HepG2 (cell line): Measurements from ENCODE around the gene ANKRD31. TPM values are rescaled to one million over a fixed set of nuclear protein-coding genes. Genes with fewer than 3 reads are reported as not detected.

Source experiments
- ATAC-seq: fragments of 200-7000 bp; cut with Tn5 transposase; 3 replicates; pipeline ENCODE4 v1.9.1; 2020; ENCODE audit warnings: mild to moderate bottlenecking, moderate library complexity
- Bru-seq: library from RNA; stranded (reverse); fragments of 400-500 nt; gene quantifications from one replicate; lab custom pipeline; 2021; lab: Mats Ljungman, UMichigan
- BruChase-seq, 2 experiments: library from RNA; stranded (reverse); fragments of 400-500 nt; gene quantifications; one replicate each; lab custom pipeline; 2021; lab: Mats Ljungman, UMichigan
- BruUV-seq: library from RNA; stranded (reverse); fragments of 400-500 nt; replicated peaks from 2 replicates; lab custom pipeline; 2021; lab: Mats Ljungman, UMichigan
- CTCF ChIA-PET: fragments of 300-600 bp; formaldehyde crosslinking; extraction: SDS; loops from one replicate; lab custom pipeline; 2021; ENCODE audit warnings: low total read pairs, inconsistent platforms, low intra/inter-chr PET ratio; lab: Yijun Ruan, JAX
- POLR2A ChIA-PET: fragments of 350-600 bp; sonication (Branson Sonifier 250); formaldehyde crosslinking; loops from one replicate; lab custom pipeline; 2020; ENCODE audit warnings: antibody characterized with exemption, inconsistent platforms; lab: Yijun Ruan, JAX
- DNase-seq: peaks from one replicate; pipeline ENCODE4 v3.0.0-alpha.2; 2015; ENCODE audit warnings: low spot score
- FAIRE-seq: peaks from 3 replicates; lab custom pipeline; 2011; peaks lifted over from hg19 to GRCh38; lab: Jason Lieb, UNC
- H2AFZ ChIP-seq: one replicate; pipeline ENCODE4 v1.6.1; 2011; ENCODE audit warnings: low read length, inconsistent platforms
- H3K27ac ChIP-seq: fragments of 300-600 bp; 3 replicates; pipeline ENCODE4 v1.8.0; 2011; ENCODE audit warnings: mixed run types, mild to moderate bottlenecking, mixed read lengths, low read length, inconsistent platforms; ENCODE audit not compliant: insufficient read depth; ENCODE audit errors: extremely low read length
- H3K27me3 ChIP-seq, 2 experiments: fragments of 200-600 bp in 1 of 2; 2 replicates in 1 of 2; 3 replicates in 1 of 2; pipeline versions ENCODE4 v1.6.0 to v1.8.0; 2011; ENCODE audit warnings: low read length in 2 of 2, mild to moderate bottlenecking in 2 of 2, moderate library complexity in 2 of 2, inconsistent platforms in 1 of 2; ENCODE audit not compliant: insufficient read depth in 2 of 2, control insufficient read depth in 1 of 2
- H3K36me3 ChIP-seq, 2 experiments: fragments of 200-600 bp in 1 of 2; replicated peaks in 1 of 2; 2 replicates in 1 of 2; 3 replicates in 1 of 2; pipeline versions ENCODE4 v1.5.1 to v1.8.0; 2011; ENCODE audit warnings: low read length in 2 of 2, inconsistent platforms in 1 of 2; ENCODE audit not compliant: insufficient read depth in 2 of 2, control insufficient read depth in 1 of 2
- H3K4me1 ChIP-seq: 2 replicates; pipeline ENCODE4 v1.5.1; 2012; ENCODE audit warnings: low read length, inconsistent platforms; ENCODE audit not compliant: insufficient read depth
- H3K4me2 ChIP-seq: 2 replicates; pipeline ENCODE4 v1.6.0; 2011; ENCODE audit warnings: low read depth, low read length, inconsistent platforms
- H3K4me3 ChIP-seq, 3 experiments: fragments of 200-600 bp in 1 of 3; sonication (generic), shearing (Covaris generic) in 1 of 3; replicated peaks in 1 of 3; 2 replicates each; pipeline ENCODE4 v1.5.1; 2011 to 2016; ENCODE audit warnings: low read length in 3 of 3, inconsistent platforms in 2 of 3, low read depth in 2 of 3, mild to moderate bottlenecking in 2 of 3, control low read depth in 1 of 3, mixed read lengths in 1 of 3; ENCODE audit not compliant: insufficient read depth in 1 of 3
- H3K79me2 ChIP-seq: one replicate; pipeline ENCODE4 v1.6.1; 2011; ENCODE audit warnings: low read length, inconsistent platforms; ENCODE audit not compliant: insufficient read depth
- H3K9ac ChIP-seq: 2 replicates; pipeline ENCODE4 v1.6.0; 2011; ENCODE audit warnings: mild to moderate bottlenecking, low read depth, low read length, inconsistent platforms; ENCODE audit not compliant: insufficient read depth
- H3K9me3 ChIP-seq: 2 replicates; pipeline ENCODE4 v1.5.1; 2012; ENCODE audit warnings: mild to moderate bottlenecking, low read length
- H4K20me1 ChIP-seq: 2 replicates; pipeline ENCODE4 v1.6.0; 2011; ENCODE audit warnings: inconsistent platforms, mild to moderate bottlenecking, low read length, moderate library complexity; ENCODE audit not compliant: insufficient read depth
- FOXC1 ChIP-seq: sonication (generic); formaldehyde crosslinking; IDR thresholded peaks from 2 replicates; pipeline ENCODE4 v1.8.0; 2022; ENCODE audit warnings: mild to moderate bottlenecking, missing genetic modification reagents, borderline replicate concordance
- GABPA ChIP-seq, 2 experiments: IDR thresholded peaks; 2 replicates each; pipeline ENCODE4 v1.6.1; 2011 to 2016; ENCODE audit warnings: low read depth in 2 of 2, low read length in 1 of 2, missing biosample characterization in 1 of 2, missing genetic modification characterization in 1 of 2
- HIVEP1 ChIP-seq: sonication (generic); formaldehyde crosslinking; IDR thresholded peaks from 2 replicates; pipeline ENCODE4 v1.4.0; 2020; ENCODE audit warnings: mild to moderate bottlenecking, missing genetic modification reagents
- NFIB ChIP-seq: sonication (generic); formaldehyde crosslinking; IDR thresholded peaks from 2 replicates; pipeline ENCODE4 v1.9.0; 2021; ENCODE audit warnings: missing genetic modification reagents, mild to moderate bottlenecking, borderline replicate concordance
- SNAPC5 ChIP-seq: sonication (generic); formaldehyde crosslinking; IDR thresholded peaks from 2 replicates; pipeline ENCODE4 v1.8.1; 2023; ENCODE audit warnings: mild to moderate bottlenecking, missing genetic modification reagents, borderline replicate concordance
- ZGPAT ChIP-seq: IDR thresholded peaks from 2 replicates; pipeline ENCODE4 v1.6.1; 2016; ENCODE audit warnings: mild to moderate bottlenecking
- ZNF432 ChIP-seq: sonication (generic); formaldehyde crosslinking; IDR thresholded peaks from 2 replicates; pipeline ENCODE4 v1.5.0; 2020; ENCODE audit warnings: missing genetic modification reagents, mild to moderate bottlenecking, borderline replicate concordance
- ZNF569 ChIP-seq: sonication (generic); formaldehyde crosslinking; IDR thresholded peaks from 2 replicates; pipeline ENCODE4 v1.5.0; 2020; ENCODE audit warnings: mild to moderate bottlenecking, missing genetic modification reagents, moderate library complexity, borderline replicate concordance
- ZNF597 ChIP-seq: sonication (generic); formaldehyde crosslinking; IDR thresholded peaks from 2 replicates; pipeline ENCODE4 v1.5.0; 2020; ENCODE audit warnings: missing genetic modification reagents
- ZNF768 ChIP-seq: sonication (generic); formaldehyde crosslinking; IDR thresholded peaks from 2 replicates; pipeline ENCODE4 v1.4.0; 2020; ENCODE audit warnings: missing genetic modification reagents
- ZSCAN21 ChIP-seq: sonication (generic); formaldehyde crosslinking; IDR thresholded peaks from 2 replicates; pipeline ENCODE4 v1.8.0; 2022; ENCODE audit warnings: mild to moderate bottlenecking, missing genetic modification reagents, moderate library complexity, borderline replicate concordance
- ZZZ3 ChIP-seq: sonication (generic); formaldehyde crosslinking; IDR thresholded peaks from 2 replicates; pipeline ENCODE4 v1.4.0; 2020; ENCODE audit warnings: missing genetic modification reagents, mild to moderate bottlenecking, borderline replicate concordance
- WGBS: methylation state at CpG from one replicate; pipeline ENCODE4 v1.1.6; 2017; ENCODE audit warnings: low lambda C conversion rate; 5-methylcytosine and 5-hydroxymethylcytosine counted together
- in situ Hi-C: cut with HindIII; loops from 2 replicates; pipeline ENCODE4 v1.10.0; 2017; ENCODE audit warnings: low pct_unique_long_range_greater_than_20kb; ENCODE audit not compliant: extremely low pct_ligation_motif_present
- intact Hi-C: fragments of 100-400 bp; cut with micrococcal nuclease; formaldehyde crosslinking; loops from one replicate; pipeline ENCODE4 v1.10.0; 2022; ENCODE audit not compliant: unreplicated experiment
- long read RNA-seq, 2 experiments: library from RNA in 1 of 2; library from polyadenylated mRNA in 1 of 2; stranded (forward) in 1 of 2; unstranded in 1 of 2; transcript quantifications; one replicate each; pipeline ENCODE4 v2.0.0, GENCODE V29; 2019 to 2022
- polyA minus RNA-seq, 3 experiments: library from RNA; depleted of rRNA, polyadenylated mRNA; stranded (reverse); fragments of >200 nt; gene quantifications; 2 replicates each; pipeline ENCODE4 v1.2.3, GENCODE V29; 2011; ENCODE audit warnings: low replicate concordance in 1 of 3
- polyA plus RNA-seq, 8 experiments: library from polyadenylated mRNA; depleted of rRNA in 3 of 8; stranded (reverse) in 7 of 8; unstranded in 1 of 8; fragments of >200 nt; fragmentation: Illumina TruSeq in 4 of 8; extraction: Trizol in 4 of 8; gene quantifications; 2 replicates each; pipeline versions ENCODE4 v1.2.1 to v1.2.3, GENCODE V29; 2011 to 2016; ENCODE audit warnings: low read depth in 4 of 8, missing spikeins in 1 of 8, mixed read lengths in 1 of 8; ENCODE audit not compliant: insufficient read depth in 1 of 8
- total RNA-seq, 5 experiments: library from RNA; depleted of rRNA; stranded (reverse); fragments of >200 nt; fragmentation: Illumina TruSeq; extraction: Trizol; gene quantifications; 2 replicates each; pipeline ENCODE4 v1.2.3, GENCODE V29; 2016; ENCODE audit warnings: low read depth in 1 of 5

Gene ANKRD31
- total RNA-seq (2016; rRNA removed; fragmentation: Illumina TruSeq; extraction: Trizol), result 0.08 and 0.09 TPM in 2 replicates
- under 0.01 and 0.10 TPM in 2 replicates for total RNA-seq (2016; cell fraction: cytosol; rRNA removed; fragmentation: Illumina TruSeq; extraction: Trizol; ENCODE audit: low read depth)
- total RNA-seq (2016; cell fraction: insoluble cytoplasmic fraction; rRNA removed; fragmentation: Illumina TruSeq; extraction: Trizol), result 0.11 and 0.16 TPM in 2 replicates
- 0.07 and 0.09 TPM in 2 replicates for total RNA-seq (2016; cell fraction: membrane; rRNA removed; fragmentation: Illumina TruSeq; extraction: Trizol)
- total RNA-seq (2016; cell fraction: nucleus; rRNA removed; fragmentation: Illumina TruSeq; extraction: Trizol), result 0.16 and 0.28 TPM in 2 replicates
- 0.01 and 0.03 TPM in 2 replicates for polyA plus RNA-seq (2011; rRNA removed)
- not detected in 2 replicates for polyA plus RNA-seq (2011; cell fraction: cytosol; rRNA removed)
- 0.03 TPM in 2 replicates for polyA plus RNA-seq (2011; cell fraction: nucleus; rRNA removed)
- 0.05 TPM in 2 replicates for polyA plus RNA-seq (2012)
- not detected in 2 replicates for polyA plus RNA-seq (2016; cell fraction: cytosol; fragmentation: Illumina TruSeq; extraction: Trizol; ENCODE audit: low read depth)
- 0.05 and 0.07 TPM in 2 replicates for polyA plus RNA-seq (2016; cell fraction: insoluble cytoplasmic fraction; fragmentation: Illumina TruSeq; extraction: Trizol; ENCODE audit: low read depth)
- not detected in 2 replicates for polyA plus RNA-seq (2016; cell fraction: membrane; fragmentation: Illumina TruSeq; extraction: Trizol; ENCODE audit: low read depth)
- polyA plus RNA-seq (2016; cell fraction: nucleus; fragmentation: Illumina TruSeq; extraction: Trizol; ENCODE audit: insufficient read depth, low read depth), result 0.07 and 0.12 TPM in 2 replicates
- polyA minus RNA-seq (2011; rRNA and poly(A)+ RNA removed; ENCODE audit: low replicate concordance), result not detected in 2 replicates
- polyA minus RNA-seq (2011; cell fraction: cytosol; rRNA and poly(A)+ RNA removed), result not detected in 2 replicates
- 0.50 and 0.52 TPM in 2 replicates for polyA minus RNA-seq (2011; cell fraction: nucleus; rRNA and poly(A)+ RNA removed)
- percentile 21 among the genes with signal in this experiment for Bru-seq, nascent RNA
- percentile 13 among the genes with signal in this experiment for BruChase-seq, experiment 1, labeled RNA remaining after a 6-hour chase
- percentile 16 among the genes with signal in this experiment for BruChase-seq, experiment 2, labeled RNA remaining after a 2-hour chase
- long read RNA-seq, experiment 1, result 0 reads
- long read RNA-seq, experiment 2, partial matches to known transcripts, result 0 of 1 reads
- long read RNA-seq, experiment 2, other reads (novel, unspliced or antisense), result 1 of 1 reads

- H3K4me2 ChIP-seq, result peak within 1 kb of the TSS; percentile 94
- peaks cover 12% of the 10 kb centered on the region for H3K4me1 ChIP-seq
- H4K20me1 ChIP-seq, result no peaks in the 10 kb centered on the region
- under 1% methylated on average over 31 of the region's 58 CpGs for WGBS
- H3K36me3 ChIP-seq, result no peaks in the 10 kb centered on the region
- ChIA-PET CTCF (interaction anchor here (1.9 kb wide), 1 partner anchor 29 kb away, joined by 7 read pairs; no protein-coding TSS in a partner anchor), POLR2A (interaction anchor here (0.8 to 2.2 kb wide), 11 partner anchors 11 to 481 kb away, joined by 3 to 22 read pairs (median 4); partner anchors contain the start of genes HMGCR and POC5)
- H2AFZ ChIP-seq, result peak within 1 kb of the TSS; percentile 69
- no peaks in the 10 kb centered on the region for H3K79me2 ChIP-seq
- FAIRE-seq, result peak; percentile 52
- in situ Hi-C loops (loop anchor here (10.0 kb wide), 1 partner anchor 88 kb away; no protein-coding TSS in a partner anchor), intact Hi-C loops (loop anchor here (1.0 to 10.0 kb wide), 4 partner anchors 29 to 288 kb away; partner anchors contain the start of gene GCNT4)
- TSS peak; percentile 96 for BruUV-seq
- peak; percentile 98 for ATAC-seq
- H3K9ac ChIP-seq, result peak within 1 kb of the TSS; percentile 77
- H3K9me3 ChIP-seq, result no peaks in the 10 kb centered on the region
- peak within 1 kb of the TSS; percentile 45 for H3K27ac ChIP-seq
- DNase-seq, result peak; percentile 43
- H3K27me3 ChIP-seq, result no peaks in the 10 kb centered on the region
- peak within 1 kb of the TSS; percentile 72 to 93 (median 91) for H3K4me3 ChIP-seq
- TF ChIP-seq ZNF569 (CRISPR knock-in tag) (no peak), ZSCAN21 (CRISPR knock-in tag) (0 out of 2 replicates have a peak, but pooled peaks have one; percentile 16), ZNF768 (peak; percentile 47; the same call in 1 of the 2 replicates), ZNF432 (CRISPR knock-in tag) (no peak), ZNF597 (CRISPR knock-in tag) (no peak), GABPA (IDR thresholded peaks at IDR 0.05; ENCODE audit: low read depth, low read length) (peak; percentile 58), GABPA (CRISPR knock-in tag; IDR thresholded peaks at IDR 0.05; ENCODE audit: low read depth) (peak; percentile 75), ZGPAT (CRISPR knock-in tag) (peak; percentile 38; the same call in 1 of the 2 replicates), NFIB (CRISPR knock-in tag) (no peak), HIVEP1 (CRISPR knock-in tag) (0 out of 2 replicates have a peak, but pooled peaks have one; percentile 38), SNAPC5 (CRISPR knock-in tag) (no peak), ZZZ3 (CRISPR knock-in tag) (no peak), FOXC1 (CRISPR knock-in tag) (0 out of 2 replicates have a peak, but pooled peaks have one; percentile 27)
These were observed at the start of gene ANKRD31 for GRCh38 chr5:75236322-75237316. Gene ANKRD31, minus strand, starts transcription at chr5:75236878. Its CDS starts 192 bp downstream, at chr5:75236686.
